GM13976 (cell line): ENCODE results near the gene ADCY2.

Experiments used
- DNase-seq: peaks from one replicate; pipeline ENCODE4 v3.0.0; 2012; ENCODE audit warnings: low spot score
- in situ Hi-C: fragments of 300-500 bp; cut with MboI; formaldehyde crosslinking; loops from one replicate; pipeline ENCODE4 v1.12.0; 2022; ENCODE audit warnings: low sequenced_read_pairs, mixed read lengths, inconsistent platforms; ENCODE audit not compliant: unreplicated experiment
- TF ChIP-seq, protein P1 (sequence below): IDR thresholded peaks from 2 replicates; pipeline ENCODE4 v1.5.1; 2012; ENCODE audit warnings: borderline replicate concordance, mild to moderate bottlenecking; ENCODE audit not compliant: insufficient read depth; ENCODE audit errors: extremely low read depth, missing control alignments, control extremely low read depth

ADCY2 gene

DNA sequence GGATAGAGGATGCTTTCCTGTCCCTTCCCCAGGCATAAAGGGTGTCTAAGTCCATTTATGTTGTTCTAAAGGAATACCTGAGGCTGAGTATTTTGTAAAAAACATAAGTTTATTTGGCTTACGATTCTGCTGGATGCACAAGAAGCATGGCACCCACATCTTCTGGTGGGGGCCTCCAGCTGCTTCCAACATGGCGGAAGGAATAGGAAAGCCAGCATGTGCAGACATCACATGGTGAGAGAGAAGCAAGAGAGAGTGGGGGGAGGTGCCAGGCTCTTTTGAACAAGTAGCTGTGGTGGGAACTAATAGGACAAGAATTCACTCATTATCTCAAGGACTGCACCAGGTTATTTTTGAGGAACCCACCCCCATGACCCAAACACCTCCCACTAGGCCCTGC, 77.2 kb downstream of the ADCY2 start:
- in situ Hi-C loops, result no loop called here
- TF ChIP-seq, protein P1, sequence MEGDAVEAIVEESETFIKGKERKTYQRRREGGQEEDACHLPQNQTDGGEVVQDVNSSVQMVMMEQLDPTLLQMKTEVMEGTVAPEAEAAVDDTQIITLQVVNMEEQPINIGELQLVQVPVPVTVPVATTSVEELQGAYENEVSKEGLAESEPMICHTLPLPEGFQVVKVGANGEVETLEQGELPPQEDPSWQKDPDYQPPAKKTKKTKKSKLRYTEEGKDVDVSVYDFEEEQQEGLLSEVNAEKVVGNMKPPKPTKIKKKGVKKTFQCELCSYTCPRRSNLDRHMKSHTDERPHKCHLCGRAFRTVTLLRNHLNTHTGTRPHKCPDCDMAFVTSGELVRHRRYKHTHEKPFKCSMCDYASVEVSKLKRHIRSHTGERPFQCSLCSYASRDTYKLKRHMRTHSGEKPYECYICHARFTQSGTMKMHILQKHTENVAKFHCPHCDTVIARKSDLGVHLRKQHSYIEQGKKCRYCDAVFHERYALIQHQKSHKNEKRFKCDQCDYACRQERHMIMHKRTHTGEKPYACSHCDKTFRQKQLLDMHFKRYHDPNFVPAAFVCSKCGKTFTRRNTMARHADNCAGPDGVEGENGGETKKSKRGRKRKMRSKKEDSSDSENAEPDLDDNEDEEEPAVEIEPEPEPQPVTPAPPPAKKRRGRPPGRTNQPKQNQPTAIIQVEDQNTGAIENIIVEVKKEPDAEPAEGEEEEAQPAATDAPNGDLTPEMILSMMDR, result no peak
- no peak for DNase-seq

DNA sequence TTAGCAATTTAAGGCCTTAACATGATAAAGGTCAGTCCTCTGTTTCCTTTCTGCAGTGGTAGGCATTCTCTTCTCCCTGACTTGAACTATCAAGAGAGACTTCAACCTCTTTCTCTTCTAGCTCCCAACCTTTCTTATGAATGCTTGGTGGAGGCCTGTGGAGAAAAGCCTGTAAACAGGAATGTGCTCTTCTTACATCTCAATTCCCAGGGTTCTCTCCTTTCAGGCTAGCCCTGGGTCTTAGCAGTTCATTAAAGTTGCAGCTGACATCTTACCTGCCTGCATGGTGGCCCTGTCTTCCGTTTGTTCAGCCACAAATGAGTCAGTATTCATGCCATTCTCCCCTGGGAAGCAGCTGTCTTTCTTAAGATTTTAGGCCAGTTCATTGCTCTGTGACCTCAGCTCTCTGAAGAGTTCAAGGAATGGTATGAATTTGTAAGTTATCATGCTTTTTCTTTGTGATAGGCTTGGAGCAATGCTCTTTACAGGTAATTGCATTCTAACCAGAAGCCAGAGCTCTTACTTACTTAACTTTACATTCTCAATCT, 77.8 kb downstream of the ADCY2 start:
- DNase-seq, result no peak
- TF ChIP-seq, protein P1, result no peak
- in situ Hi-C loops, result no loop called here

DNA sequence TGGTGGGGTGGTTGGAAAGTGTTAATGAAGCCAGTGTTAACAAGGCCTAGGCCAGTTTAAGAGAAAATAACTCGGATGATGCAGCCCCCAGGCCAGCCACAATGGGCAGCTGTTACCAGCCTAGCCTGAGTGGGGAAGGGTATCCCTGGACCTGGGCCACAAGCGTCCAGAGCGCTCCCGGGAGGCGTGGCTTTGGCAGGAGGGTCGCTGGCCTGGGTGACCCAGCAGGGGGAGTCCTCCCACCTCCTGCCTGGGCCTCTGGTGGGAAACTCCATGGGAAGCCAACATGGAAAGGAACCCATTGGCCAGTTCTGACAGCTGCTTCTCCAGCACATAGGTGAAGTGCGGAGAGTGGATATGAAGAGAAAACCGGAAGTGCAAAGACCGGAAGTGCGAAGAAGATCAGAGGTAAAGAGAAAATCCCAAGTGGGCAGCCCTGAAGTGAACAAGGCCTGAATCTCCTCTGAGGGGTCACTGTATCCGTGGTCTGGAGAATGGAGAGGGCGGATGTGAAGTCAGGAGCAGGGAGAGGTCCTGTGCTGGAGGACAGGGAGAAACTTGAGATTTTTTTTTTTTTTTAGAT, 79.0 kb downstream of the ADCY2 start:
- in situ Hi-C loops, result no loop called here
- TF ChIP-seq, protein P1, result no peak
- DNase-seq, result no peak

DNA sequence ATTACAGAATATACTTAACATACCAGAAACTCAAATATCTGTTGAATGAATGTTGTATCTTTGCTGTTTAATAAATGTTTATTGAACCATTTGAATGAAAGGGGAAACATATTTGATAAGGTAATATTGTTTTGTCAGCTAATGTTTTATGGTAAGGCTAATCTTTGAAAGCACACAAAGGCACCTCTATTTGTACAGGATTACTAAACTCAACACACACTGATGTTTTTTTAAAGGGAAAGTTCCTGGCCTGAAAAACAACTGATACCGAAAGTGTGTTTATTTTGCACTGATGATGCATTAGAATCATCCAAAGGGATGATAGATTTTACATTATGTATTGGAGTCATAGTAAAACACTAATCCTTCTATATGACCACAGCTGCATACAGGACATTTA, 82.5 kb downstream of the ADCY2 start:
- DNase-seq, result no peak
- TF ChIP-seq, protein P1, result no peak
- in situ Hi-C loops, result no loop called here

GRCh38 chr5:7488734-7489133, 92.8 kb downstream of the ADCY2 start:
- no peak for DNase-seq
- TF ChIP-seq, protein P1, result no peak
- in situ Hi-C loops, result no loop called here

DNA sequence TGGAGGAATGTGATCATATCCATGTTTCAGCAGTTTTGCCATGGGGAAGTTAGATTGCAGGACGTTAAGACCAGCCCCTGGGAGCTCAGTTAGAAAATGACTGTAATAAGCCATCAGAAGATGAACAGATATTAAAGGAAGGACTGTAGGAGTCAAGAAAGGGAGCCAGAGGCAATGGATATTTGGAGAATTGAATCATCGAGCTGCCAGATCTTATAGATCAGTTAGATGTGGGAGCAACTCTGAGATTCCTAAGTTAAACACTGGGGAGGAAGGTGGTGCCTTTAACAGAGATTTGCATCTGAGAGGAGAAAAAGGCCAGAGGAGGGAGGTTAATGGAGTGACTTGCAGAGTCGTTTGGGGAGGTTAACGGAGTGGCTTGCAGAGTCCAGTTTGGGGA, 96.4 kb downstream of the ADCY2 start:
- in situ Hi-C loops, result no loop called here
- TF ChIP-seq, protein P1, result no peak
- DNase-seq, result no peak
